HG02642 (cell line): ENCODE measurements around the gene WNT1.

ENCODE experiments used
- ATAC-seq: cut with Tn5 transposase; IDR thresholded peaks from one replicate; pipeline ENCODE4 v1.9.1; 2021; ENCODE audit warnings: mild to moderate bottlenecking; ENCODE audit not compliant: unreplicated experiment, poor library complexity

Gene WNT1

DNA sequence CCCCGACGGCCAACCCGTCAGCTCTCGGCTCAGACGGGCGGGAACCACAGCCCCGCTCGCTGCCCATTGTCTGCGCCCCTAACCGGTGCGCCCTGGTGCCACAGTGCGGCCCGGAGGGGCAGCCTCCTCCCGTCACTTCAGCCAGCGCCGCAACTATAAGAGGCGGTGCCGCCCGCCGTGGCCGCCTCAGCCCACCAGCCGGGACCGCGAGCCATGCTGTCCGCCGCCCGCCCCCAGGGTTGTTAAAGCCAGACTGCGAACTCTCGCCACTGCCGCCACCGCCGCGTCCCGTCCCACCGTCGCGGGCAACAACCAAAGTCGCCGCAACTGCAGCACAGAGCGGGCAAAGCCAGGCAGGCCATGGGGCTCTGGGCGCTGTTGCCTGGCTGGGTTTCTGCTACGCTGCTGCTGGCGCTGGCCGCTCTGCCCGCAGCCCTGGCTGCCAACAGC, at the start of gene WNT1:
Gene WNT1, plus strand, starts transcription at position 32 of the 450 bp plus-strand sequence. Its CDS starts 329 bp downstream, at position 361.
- peak; percentile 10 for ATAC-seq

DNA sequence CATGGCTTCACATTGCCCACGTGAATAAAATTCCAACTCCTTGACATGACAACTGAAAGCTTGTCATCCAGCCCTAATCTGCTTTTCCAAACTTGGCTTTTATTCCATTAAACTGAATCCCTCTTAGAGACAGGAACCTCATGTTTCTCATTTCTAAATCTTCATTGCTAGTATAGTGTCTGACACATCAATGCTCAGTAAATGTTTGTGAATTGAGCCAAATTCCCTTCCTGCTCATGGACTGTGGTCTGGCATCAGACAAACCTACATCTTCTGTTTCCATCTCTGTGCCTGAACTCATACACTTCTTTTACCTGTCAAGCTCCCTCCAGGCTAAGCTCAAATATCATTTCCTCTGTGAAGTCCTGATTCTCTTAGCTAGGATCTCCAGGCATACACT, 48.6 kb upstream of the WNT1 start:
- ATAC-seq = no peak

DNA sequence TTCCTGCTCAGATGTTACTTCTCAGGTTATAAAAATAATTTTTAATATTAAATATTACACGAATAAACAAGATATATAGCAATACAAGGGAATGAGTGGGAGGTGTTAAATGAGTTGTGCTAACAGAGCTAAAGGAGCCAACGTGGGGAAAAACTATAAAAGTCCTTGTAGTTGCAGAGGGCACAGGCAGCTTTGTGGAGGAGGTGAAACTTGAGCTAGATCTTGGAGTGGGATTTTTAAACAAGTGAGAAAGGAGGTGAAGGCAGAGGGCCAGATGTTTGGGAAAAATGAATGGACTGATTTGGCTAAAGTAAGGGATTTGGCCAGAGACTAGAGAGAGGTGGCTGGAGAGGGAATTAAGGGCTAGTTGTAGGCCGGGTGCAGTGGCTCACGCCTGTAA, 47.6 kb upstream of the WNT1 start:
- ATAC-seq = no peak

DNA sequence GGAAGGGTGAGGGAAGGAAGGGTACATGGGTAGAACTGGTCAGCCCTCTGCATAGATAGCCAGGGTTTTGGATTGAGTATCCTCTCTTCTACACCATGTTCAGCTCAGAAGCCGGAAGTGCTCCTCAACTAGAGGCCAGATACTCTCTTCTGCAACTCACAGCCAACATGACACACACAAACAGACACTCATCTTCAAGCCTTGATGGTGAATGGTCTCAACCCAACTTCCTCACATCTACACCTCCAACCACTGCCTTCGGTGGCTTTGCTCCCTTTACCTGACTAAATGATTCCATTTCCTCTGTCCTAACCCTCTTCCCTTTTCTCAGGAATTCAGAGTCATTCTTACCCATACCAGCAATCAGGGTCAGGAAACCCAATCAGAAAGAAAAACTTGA, 45.2 kb upstream of the WNT1 start:
- no peak for ATAC-seq

DNA sequence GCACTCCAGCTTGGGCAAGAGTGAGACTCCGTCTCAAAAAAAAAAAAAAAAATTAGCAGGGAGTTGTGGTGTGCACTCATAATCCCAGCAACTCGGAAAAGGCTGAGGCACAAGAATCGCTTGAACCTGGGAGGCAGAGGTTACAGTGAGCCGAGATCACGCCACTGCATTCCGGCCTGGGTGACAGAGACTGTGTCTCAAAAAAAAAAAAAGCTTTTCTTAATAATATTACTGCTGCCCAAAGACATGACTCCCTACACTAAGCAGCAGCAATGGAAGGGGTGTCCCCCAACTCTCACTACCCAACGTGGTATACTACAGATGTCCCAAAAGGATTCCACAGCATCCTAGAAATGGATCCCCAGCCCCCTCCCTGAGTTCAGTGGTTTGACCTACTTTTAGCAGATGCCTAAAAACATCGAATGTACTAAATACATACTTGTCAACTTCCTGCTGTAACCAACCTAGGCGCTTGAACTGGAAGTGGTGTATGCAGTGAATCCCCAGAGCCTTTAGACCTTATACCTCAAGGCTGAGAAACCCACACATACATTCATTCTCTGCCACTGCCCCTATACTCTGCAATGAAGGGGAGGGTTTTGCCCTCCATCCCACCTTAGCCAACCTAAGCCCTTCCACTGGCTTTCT, 44.3 kb upstream of the WNT1 start:
- no peak for ATAC-seq

DNA sequence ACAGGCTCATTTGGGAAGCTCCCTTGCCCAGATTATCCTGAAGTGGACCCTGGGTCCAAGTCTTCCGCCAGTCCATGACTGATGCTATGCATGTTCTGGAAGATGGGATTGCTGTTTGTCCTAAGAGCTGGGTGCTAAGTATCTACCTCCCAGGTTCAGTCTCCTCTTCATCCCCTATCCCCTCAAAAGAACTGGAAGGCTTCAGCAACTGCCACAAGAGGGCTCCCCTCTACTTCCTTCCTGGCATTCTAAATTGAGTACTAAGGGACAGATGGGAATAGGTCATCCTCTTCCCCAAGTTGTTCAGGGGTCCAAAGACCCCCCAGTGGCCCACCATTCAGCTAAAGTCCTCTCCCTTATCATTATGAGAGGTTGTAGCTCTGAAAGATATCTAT, 43.8 kb upstream of the WNT1 start:
- ATAC-seq = no peak

DNA sequence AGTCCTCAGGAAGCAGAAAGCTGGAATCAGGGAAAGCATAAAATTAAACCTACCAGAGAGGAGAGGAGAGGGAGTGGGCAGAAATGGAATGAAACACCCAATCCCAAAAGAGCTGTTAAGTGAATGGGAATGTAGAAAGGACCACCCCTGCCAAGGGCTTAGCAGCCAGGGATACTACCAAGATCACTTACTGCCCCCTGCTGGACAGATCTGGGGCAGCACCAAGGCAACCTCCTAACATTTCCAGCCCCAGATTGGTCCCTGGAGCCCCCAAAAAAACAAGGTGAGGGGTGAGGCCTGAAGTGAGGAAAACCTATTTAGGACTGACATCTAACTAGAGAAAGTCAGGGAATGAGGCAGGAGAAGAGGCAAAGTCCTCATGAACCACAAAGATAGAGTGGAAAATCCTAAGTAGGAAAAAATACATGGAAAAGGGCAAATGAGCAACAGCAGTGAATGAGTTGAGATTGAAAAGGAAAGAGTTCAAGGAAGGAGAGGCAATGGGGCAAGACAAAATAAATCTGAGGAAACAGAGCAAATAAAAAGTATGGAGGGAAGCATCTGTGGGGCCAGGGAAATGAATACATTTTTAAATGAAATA, 41.6 kb upstream of the WNT1 start:
- ATAC-seq = no peak

DNA sequence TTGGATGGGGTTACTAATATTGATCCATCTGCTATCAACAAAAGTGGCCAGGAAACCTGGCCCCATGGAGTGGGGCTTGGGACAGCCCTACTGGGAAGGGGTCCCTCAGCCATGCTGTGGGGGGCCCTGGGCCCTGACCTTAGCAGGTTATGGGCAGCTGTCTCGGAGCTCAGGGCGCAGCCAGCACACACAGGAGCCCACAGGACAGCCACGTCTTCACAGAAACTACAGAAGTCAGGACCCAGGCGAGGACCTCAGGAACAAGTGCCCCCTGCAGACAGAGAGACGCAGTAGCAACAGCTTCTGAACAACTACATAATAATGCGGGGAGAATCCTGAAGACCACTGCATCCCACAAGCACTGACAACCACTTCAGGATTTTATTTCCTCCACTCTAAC, 41.0 kb upstream of the WNT1 start:
- ATAC-seq = no peak

DNA sequence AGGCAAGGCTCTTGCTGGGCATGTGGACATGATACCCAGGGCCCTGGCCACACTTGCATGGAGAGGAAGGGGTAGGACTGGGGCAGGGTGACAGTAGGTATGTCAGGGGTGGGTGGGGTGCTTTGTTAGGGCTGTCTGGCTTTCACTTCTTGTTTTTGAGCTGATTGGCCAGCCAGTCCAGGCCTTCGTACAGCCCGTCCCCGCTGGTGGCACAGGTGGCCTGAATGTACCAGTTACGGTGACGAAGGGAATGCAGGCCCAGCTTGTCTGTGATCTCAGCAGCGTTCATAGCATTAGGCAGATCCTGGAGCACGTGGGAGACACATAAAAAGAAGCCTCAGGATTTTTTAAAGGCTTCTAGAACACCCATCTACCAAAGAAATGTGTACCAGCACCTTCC, 39.3 kb upstream of the WNT1 start:
- ATAC-seq = no peak

DNA sequence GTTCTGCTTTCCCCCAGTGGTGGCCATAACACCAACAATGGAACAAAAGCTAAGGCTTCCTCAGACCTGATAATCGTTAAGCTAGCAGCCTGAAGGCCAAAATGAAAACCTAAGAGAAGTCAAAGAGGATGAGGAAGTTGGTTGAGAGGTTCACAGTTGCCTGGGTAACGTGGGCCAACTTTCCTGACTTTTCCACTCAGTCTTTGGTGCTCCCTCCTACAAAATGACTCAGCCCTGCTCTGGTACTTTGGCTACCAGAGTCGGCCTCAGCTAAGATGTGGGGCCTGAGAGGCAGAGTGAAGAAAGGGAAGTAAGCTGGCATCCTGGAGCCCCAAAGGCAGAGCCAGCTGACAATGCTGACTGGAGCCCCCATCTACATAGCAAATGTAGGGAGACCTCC, 37.9 kb upstream of the WNT1 start:
- no peak for ATAC-seq

DNA sequence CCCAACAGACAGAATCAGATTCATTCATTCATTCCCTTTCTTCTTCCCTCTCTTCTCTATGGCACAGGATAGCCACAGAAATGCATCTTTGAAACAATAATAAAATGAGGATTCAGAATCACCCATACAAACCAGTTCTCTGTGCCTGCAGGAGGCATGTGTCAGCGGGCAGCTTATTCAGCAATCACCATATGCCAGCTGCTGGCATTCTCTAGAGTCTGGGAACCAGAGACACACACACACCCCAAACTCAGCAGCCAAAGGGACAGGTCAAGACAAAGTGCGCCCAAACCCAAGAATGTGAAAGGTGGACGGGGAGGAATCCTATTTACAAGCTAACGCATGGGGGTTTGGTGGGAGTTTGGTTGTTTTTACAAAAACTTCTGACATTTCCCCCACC, 34.9 kb upstream of the WNT1 start:
- ATAC-seq = no peak

DNA sequence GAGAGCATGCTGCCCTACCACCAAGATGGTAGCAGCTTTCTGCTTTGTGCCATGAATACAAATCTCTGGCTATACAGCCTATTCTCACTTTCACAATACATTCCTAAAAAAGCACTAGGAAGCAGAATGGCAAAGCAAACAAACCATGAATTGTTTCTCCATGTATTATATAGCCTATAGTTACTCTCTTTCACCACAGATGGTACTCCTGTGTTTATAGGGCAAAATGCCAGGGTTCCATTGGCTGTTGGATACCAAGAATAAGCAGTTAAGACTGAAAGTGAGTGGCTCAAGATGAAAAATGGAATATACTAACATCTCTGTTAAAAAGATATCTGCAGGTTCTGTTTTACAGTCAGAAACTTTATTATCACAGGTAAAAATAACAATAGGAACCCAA, 31.9 kb upstream of the WNT1 start:
- ATAC-seq = no peak

DNA sequence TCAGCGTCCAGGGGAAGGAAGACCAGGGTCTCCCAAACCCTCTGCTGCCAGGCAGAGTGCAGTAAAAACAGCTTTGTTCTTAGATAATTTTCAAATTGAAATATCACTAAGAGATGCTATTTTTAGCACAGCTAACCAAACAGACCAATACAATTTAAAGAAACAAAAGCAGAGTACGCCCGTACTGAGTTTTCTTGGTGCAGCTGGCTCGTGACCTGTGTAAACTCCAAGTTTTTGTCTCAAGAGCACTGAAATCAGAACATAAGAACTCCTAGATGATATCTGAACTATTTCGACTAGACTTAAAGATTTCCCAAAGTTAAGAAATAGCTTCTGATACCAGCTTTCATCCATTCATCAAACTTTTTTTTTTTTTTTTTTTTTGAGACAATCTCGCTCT, 31.2 kb upstream of the WNT1 start:
- ATAC-seq = no peak

DNA sequence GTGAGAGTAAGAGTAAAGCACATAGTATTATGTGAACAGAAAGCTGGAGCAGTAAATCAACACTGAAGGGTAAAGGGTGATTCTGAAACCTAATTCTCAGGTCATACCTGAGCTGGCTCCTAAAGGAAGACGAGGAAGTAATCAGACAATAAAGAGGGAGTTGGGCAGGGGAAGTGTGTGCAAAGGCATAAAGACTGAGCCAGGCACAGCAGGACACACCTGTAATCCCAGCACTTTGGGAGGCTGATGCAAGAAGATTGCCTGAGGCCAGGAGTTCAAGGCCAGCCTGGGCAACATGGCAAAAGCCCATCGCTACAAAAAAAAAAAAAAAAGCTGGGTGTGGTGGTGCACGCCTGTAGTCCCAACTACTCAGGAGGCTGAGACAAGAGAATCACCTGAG, 30.4 kb upstream of the WNT1 start:
- ATAC-seq = no peak

DNA sequence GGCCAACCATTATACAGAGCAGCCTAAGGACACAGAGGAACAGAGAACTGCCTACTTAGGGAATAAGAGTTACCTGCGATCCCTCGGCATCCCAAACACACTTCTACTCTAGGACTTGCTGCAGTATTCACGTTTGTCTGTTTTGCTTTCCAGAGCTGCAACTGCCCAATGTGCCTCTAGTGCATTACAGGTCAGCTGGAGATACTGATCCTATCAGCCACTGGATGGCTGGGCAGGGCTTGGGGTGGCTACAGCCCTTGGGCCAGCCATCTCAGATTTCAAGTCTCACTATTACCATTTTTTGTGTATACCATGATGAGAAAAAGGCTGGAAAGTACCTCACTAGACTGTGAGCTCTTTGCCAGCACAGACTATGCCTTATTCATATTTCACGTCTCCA, 25.4 kb upstream of the WNT1 start:
- ATAC-seq = no peak

DNA sequence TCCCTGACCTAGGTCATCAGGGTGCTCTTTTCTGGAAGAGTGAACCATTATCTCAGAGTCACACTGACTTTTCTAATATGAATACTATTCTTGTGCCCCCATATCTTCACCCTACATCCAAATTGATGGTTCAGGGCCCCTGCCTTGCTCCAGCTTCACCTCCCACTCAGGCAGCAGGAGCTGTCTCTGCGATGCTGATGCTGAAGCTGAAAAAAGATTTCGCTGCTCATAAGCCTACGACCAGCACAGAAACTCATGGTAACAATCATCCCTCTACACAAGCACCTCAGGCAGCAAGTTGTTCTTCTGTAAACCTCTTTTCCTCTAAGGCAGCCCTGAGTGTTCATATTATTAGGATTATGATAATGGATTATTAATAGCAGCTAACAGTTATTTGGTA, 24.1 kb upstream of the WNT1 start:
- no peak for ATAC-seq

DNA sequence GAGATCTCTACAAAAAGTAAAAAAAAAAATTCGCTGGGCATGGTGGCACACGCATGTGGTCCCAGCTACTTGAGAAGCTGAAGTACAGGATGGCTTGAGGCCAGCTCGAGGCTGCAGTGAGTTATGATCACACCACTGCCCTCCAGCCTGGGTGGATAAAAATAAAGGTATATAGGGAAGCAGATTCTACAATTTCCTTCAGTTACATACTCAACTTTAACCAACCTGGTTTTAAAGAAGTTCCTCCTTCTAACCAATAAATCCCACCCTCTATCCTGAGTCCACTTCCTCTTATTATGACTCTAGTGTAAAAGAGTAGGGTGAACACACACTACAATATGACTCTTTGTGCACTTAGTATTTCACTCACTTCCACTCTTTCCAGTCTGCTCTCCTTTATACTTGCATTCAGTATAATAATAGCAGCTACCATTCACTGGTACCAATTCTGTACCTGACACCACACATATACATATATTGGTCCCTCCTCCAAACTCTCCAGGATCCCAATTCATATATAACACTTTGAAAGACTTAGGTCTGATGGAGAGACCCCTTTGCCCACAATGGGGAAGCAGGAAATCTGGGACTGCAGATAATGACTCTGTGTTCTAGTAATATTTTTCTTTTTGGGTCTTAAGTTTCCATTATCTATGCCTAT, 23.2 kb upstream of the WNT1 start:
- ATAC-seq = no peak

DNA sequence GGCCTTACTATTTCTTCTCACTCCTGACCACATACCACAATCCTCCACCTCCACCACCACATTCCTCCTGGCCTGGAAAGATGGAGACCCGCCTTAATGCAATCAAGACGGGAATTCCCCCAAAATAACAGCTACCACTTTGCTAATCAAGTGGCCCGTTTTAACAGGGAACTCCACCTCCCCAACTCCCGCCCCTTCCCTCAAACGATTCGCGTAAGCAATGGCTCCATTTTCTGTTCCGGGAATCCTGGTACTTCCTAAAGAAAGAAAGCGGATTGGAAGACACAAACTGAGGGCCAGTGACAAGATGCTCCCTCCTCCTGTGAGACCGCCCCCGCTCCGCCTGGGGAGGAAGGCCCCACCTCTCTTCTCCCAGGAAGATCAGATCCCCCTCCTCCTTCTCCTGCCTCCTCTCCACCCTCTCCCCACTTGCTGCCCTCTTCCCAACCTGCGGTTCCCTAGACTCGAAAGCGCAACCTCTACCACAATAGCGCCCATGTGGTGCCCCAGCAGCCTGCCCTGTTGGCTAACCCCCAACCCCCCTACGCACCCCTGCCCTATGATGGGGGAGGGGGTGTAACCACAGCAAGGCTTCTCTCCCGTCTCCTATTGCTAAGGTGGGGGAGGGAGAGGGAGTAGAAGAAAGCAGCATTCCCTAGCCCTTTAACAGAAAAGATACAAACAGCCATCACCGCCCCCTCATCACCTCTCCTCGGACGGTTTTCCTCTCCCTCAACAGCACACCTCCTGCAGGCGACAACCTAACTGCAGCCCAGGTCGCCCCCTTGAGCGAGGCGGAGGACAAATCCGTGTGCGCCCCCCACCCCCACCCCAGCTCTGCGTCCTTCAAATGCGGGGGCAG, 21.6 kb upstream of the WNT1 start:
- ATAC-seq = no peak

DNA sequence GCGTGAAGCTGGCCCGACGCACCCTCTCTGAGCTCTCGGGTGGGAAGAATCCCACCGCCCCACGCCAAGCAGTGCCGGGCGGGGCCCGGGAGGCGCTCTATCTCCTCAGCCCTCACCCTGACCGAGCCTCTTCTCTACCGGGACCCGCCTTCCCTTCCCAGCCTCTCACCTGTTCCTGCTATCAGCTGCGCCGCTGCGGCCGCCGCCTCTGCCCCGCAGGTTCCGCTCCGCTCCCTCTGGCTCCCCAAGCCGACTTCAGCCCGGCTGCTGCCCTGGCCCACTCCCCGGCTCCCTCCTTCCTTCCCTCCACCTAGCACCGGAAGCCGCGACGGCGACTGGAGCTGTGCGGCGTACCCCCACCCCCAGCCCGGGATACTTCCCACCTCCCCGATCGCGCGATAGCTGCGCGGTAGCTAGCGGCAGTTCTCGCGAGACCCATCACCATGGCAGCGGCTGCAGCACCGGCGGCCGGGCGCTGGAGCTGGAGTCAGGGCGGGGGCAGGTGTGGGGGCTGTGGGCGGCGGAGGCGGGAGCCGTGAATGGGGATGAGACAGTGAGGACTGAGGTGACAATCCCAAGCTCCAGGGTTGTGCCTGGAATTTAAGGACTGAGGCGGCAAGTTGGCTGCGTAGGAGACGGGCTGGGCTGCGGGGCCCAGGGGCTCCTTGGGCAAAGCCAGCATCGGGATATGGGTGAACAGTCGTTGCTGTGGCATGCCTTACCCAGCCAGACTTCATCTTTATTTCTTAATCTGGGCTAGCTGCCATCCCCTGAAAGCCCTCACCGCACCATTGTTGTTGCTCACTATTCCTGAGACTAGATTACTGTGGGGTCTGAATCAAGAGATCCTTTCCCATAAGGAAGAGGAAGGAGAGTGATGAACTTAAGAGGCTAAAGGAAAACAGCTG, 20.7 kb upstream of the WNT1 start, which contains the start of gene ARF3:
Gene ARF3, minus strand, starts transcription at position 347 of the 908 bp plus-strand sequence. CDS start 16,392 bp downstream, outside the sequence.
- ATAC-seq = peak; percentile 90

DNA sequence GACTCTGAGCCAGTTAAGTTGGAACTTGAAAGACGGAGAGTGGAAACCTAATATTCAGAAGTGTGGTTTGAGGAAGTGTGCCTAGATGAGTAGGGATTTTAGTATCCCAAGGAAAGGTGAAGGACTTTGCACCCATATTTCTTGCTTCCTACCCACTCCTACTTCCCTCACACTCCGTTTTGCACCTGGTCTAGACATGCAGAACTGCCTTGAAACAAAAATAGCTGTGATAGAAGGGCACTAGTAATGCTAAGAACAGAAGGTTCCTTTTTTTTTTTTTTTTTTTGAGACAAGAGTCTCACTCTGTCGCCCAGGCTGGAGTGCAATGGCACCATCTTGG, 20.1 kb upstream of the WNT1 start:
- no peak for ATAC-seq
